ENCODE results near the gene GAD1. TPM values are rescaled to one million over a fixed set of nuclear protein-coding genes. Genes with fewer than 3 reads are reported as not detected.

Gene GAD1
- polyA plus RNA-seq (ENCODE audit: insufficient read length in 10 of 10), result 1 to 10 TPM in 2 of 10 donors, under 1 TPM in 8; 0.28 to 2.8 (median 0.79) TPM
- long read RNA-seq, donor 1, result 0 reads
- long read RNA-seq, donor 2, result 0 reads
- long read RNA-seq, donor 3, result 0 reads
- long read RNA-seq, donor 4, result 0 reads
- long read RNA-seq, donor 5, result 0 reads
- long read RNA-seq, donor 6, result 0 reads
- long read RNA-seq, donor 7, result 0 reads
- long read RNA-seq, donor 8, result 0 reads
- long read RNA-seq, donor 9, result 0 reads

DNA sequence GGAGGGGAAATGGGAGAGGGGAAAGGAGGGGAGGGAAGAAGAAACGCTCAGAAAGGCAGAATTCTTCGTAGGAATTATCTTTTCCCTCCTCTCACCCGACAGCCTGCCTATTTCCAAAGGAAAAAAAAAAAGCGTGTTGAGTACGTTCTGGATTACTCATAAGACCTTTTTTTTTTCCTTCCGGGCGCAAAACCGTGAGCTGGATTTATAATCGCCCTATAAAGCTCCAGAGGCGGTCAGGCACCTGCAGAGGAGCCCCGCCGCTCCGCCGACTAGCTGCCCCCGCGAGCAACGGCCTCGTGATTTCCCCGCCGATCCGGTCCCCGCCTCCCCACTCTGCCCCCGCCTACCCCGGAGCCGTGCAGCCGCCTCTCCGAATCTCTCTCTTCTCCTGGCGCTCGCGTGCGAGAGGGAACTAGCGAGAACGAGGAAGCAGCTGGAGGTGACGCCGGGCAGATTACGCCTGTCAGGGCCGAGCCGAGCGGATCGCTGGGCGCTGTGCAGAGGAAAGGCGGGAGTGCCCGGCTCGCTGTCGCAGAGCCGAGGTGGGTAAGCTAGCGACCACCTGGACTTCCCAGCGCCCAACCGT is at the start of gene GAD1:
Gene GAD1, plus strand, starts transcription at position 384 of the 589 bp plus-strand sequence. CDS start 1,705 bp downstream, outside the sequence.
- peak in 2 of 3 donors; percentile 24 to 61 for DNase-seq

DNA sequence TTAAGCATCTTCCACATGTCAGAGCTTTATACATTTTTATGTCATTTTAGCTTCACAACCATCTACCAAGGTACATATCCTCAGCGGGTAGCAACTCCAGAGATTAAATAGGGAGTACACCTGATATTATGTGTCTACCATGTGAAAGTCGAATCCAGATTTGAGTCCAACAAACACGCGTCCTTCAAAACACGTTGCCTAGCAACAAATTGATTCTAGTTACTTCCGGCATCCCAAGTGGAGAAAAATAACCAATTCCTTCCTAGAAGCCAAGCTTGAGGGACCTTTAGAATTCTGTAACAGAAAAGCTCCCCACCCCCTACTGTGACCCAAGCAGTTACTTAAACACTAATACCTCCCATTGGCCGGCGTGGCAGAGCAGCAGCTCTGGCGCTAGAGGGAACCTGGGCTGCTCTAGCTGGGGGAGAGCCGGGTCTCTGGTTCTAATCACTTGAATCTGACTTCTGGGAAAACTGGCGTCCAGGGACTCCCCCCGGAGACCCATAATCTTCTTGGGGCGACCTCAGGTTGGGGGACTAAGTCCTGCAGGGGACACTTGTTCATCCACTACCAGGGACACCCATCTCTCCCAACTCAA is 46.6 kb upstream of the GAD1 start, which contains the start of gene ERICH2:
Gene ERICH2, plus strand, starts transcription at position 371 of the 598 bp plus-strand sequence. CDS start 304 bp downstream, outside the sequence.
- DNase-seq, result peak; percentile 31 to 54 (median 34)

DNA sequence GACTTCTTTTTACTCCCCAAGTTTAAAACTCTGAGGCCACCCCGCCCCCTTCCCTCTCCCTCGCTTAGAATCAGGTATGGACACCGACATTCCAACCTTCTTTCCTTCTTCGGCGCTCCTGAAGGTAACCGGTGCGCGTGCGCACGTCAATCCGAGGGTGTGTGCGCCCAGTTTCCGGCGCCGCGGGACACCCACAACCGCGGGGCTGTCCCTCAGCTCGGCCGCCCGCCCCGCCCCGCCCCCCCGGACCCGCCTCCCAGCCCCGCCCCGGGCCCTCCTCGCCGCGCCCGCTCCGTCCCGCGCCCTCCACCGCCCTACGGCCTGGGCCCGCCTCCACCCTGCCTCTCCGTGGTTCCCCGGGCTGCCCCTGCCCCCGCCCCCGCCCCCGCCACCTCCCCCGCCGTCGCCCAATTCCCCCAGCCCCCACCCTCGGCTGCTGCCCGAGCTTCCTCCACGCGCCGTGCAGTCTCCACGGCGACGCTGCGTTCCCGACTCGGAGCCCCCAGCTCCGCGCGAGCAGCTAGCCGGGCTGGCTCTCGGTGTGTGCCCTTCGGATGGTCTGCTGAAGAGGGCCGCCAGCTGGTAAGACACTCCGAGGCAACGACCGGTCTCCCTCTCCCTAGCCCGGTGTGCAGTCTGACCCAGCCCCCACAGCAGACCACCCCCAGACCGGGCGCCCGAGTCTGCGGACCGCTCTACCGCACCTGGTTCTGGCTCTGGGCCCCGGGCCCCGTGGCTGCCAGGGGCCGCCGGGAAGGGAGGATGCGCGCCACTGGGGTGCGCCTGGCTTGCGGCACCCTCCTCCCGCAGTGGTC is 45.9 kb upstream of the GAD1 start:
- peak; percentile 45 to 71 (median 51) for DNase-seq

DNA sequence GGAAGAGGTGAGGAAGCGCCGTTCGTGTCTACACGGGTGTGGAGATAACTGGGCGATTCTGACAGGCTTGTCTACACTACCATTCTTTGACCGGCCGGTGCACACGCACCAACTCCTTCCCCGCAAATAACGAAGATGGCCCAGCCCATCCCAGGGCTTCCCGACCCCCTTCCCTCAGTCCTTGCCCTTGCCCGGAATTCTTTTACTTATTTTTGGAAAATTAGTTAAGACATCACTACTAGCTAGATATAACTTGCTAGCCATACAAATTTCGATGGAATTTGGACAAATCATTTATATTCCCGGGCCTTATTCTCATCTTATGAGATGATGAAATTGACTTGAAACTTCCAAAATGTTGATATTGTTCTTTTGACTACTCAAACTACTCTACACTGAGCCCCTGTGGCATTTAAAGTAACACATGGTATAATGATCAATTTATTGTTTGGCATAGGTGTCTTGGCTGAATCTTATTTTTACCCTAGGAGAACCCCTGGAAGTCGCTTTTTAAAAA is 45.2 kb upstream of the GAD1 start:
- DNase-seq, result no peak

DNA sequence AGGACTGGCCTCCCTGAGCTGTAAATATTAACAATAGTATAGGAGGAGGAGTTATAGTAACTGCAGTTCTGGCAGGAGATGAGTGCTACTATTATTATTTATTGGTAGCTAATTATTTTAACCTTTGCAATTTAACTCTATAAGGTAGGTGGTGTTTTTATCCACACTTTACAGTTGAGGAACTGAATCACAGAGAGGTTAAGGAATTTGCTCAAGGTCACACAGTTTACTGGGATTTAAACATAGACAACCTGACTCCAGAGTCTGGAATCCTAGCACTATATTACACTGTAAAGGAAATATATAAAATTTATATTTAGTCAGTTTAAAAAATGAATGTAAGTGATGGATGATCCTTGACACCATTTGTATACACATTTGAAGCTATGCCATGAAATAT is 44.4 kb upstream of the GAD1 start:
- no peak for DNase-seq

DNA sequence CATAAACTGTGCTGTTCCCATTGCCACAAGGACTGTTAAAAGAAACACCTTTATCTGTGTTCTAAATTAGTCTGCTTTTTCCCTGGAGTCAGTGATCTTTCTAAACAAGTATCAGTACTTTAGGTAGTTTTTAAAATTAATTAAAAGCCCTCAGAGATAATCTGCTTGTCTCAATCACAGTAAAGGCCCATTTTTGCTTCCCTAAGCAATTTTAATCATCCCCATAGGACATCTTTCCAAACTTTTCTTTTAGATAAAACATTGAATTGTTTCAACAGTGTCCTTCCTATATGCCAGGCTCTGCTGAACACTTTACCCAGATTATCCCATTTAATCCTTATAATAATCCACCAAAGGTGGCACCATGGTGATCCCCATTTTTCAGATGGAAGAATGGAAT is 42.6 kb upstream of the GAD1 start:
- DNase-seq, result no peak

DNA sequence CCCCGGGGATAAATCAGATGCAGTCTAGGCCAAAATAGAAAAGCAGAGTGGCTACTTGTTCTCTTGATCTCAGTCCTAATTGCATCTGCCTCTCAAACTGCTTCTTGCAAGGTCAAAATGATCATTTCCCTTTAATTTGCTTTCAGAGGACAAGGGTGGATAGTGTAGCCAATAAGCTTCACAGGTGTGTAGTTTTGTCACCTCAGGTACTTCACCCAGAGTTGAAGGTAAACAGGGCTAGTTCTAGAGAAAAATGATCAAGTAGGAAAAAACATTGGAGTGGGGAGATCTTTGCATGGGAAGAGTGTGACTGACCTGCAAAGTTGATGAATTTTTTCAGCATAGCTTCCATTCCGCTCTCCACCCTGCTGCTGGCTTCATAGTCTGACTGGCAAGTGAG is 37.8 kb upstream of the GAD1 start:
- DNase-seq, result no peak

DNA sequence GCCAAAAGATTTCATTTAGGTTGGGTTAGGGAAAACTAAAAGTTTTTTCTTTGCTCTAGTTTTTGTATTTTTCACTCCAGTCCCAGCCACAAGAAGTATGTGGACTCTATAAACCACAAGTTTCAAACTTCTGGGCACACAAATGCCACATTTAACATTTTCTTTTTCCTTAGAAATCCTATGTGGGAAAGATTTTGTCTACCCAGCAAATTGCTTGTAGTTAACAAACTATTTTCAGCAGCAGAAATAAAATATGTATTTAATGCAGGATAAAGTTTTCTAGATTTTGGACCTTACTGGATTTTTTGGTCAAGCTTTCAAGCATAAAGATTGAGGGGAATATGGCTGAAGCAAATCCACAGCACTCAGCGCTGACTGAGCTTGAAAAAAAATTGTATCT is 37.4 kb upstream of the GAD1 start:
- no peak for DNase-seq

DNA sequence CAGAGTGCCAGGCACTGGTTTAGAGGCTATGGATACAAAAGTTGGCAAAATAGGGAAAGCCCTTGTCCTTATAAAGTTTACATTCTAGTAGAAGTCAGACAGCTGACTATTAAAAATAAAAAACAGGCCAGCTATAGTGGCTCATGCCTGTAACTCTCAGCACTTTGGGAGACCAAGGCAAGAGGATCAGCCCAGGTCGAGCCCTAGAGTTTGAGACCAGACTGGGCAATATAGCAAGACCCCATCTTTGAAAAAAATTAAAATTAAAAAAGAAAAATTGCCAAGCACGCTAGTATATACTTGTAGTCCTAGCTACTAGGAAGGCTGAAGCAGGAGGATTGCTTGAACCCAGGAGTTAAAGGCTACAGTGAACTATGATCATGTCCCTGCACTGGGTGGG is 34.0 kb upstream of the GAD1 start:
- DNase-seq, result no peak

DNA sequence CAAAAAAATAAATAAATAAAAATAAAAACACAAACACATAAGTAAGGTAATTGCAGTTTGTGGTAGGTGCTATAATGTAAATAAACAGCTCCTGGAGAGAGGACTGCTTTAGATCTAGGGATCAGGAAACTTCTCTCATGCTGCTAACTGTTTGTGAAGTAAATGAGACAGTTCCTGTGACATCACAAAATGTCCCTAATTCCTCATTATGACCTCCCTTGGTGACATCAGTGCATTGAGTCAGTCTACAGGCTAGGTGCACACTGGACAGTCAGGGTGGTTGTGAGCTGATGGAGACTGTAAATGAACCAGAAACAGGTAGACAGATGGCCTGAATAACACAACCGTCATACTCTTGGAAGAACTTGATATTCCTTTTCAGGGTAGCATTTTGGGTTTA is 33.1 kb upstream of the GAD1 start:
- no peak for DNase-seq

DNA sequence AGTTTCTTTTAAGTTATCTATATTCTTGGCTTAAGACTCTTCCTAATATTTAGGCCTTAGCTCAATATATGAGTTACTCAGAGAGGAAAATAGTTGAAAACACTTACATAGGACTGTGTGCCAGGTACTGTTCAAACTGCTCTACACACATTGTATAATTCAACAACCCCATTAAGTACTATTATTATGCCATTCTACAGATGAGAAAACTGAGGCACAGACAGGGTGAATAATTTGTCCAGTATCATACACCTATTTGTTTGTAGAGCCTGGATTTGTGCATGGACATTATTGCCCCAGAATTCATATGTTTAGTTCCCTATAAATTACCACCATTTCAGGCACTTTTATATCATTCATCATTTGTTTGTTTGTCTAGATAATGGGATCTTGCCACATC is 17.7 kb upstream of the GAD1 start:
- DNase-seq, result no peak

DNA sequence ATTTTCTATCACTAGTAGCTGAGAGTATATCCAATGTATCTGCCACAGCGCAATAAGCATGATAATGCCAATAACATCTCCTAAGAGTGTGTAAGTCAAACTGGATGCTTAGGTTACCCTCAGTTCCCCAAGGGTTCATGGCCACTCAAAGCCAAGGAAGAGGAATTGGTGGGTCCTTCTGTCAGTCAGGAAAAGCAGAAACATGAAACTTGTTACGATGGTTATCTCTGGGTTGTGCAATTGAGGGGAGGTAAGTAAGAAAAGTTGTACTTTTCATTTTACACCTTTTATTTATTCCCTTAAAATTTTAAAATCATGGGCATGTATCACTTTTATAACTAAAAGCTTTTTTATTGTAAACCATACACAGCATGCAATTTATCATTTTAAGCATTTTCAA is 10.1 kb upstream of the GAD1 start:
- DNase-seq, result no peak

DNA sequence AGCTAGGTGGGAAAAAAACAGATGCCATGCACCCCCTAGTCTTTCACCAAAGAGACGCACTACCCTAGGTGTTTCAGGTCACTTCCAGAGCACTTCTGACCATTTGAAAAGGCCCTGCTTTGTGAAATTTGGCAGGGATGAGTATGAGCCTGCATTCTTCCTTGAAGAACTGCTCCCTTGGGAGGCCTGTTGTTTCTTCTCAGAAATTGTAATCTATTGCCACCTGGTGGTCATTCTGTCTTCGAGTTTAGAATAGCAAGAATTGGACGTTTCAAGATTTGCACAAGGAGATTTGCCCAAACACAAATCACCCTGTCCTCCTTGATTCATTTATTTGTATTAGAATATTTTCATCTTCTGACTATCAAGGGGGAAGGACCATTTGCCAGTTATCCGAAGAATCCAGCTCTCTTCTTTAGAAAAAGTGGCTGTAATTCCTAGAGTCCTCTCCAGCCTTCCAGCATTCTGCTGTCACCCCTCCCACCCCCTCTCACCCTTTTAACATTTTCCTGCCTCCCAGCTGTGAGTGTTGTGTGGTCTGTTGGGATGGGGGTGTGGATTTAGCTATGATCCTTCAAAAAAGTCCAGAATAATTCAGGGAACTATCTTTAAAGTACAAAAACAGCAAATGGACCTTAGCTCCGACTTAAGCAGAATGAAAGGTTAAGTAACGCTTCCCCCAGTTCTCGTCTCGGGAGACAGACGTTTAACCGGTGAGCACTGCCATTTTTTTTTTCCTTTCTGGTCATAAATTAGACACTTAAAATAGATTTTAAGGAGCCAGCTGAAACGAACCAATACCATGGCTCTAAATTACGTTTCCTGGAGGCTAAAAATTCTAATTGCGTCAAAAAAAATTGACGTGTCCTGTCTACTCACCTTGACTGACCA is 3.7 kb upstream of the GAD1 start:
- DNase-seq, result peak; percentile 80 to 87 (median 82)

DNA sequence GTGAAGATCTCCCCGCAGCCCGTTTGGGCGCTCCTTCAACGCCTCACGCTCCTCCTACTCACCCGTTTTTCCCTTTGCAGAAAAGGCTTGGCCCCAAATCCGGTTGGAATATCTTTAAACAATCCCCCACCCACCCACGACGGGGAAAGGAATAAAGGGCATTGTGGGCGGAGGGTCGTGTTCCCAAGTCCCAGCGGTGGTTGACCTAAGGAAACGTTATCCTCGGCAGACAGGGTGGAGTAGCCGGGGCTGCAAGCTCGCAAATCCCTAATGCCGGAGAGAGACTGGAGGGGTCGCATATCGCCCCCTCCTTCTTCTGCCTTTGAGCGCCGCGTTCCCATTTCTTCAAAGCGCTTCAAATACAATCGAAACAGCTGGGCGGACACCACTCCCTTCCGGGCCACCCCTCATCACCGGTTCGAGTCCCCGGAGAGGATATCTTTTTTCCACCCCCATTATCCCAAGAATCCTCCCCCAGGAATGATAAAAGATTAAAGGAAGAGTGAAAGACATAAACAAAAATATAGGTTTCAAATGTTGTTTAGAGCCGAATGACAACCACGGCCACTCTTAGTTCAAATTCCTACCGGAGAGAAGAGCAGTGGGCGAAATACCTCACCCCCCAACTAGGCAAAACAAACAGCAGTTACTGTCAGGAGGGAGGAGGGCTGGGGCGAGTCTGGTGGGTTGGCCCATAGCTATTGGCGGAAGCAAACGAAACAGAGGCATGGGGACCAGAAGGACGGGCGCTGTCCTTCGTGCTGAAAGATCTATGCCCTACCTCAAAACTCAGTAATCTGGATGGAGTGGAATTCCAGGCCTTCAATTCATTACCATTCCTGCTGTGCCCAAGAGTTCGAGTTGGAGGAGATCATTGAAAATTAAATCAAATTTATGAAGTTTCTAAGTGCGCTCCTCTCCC is 2.8 kb upstream of the GAD1 start:
- peak; percentile 43 to 79 (median 68) for DNase-seq

DNA sequence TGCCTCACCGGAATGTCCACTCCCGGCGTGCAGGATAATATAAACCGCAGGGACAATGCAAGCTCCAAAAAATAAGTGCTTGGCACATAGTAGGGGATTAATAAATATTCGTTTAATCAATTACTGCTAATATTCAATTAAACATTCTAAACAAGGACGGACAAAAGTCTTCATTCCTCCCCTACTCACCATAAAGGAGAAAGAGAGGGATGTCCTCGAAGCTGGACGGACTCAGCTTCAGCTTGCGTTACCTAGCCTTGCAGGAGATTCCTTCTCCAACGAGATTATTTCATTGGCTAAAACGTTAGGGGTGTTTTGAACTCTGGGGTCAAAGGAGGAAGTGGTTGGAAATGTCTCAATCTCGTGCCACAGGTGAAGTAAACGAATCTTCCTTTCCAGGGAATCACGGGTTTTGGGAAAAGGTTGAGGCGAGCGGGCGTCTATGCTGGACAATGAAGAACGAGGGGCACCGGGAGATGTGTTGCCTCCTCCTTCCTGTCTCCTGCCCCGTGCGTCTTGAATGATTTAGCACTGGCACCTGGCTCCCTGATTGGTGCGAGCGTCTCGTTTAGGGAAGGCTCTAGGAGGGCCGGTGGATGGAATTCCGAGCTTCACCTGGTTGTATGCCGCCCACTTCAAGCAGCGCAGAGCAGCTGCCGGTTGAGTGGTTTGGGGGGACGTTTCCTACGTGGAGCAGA is 2.0 kb upstream of the GAD1 start:
- no peak for DNase-seq

DNA sequence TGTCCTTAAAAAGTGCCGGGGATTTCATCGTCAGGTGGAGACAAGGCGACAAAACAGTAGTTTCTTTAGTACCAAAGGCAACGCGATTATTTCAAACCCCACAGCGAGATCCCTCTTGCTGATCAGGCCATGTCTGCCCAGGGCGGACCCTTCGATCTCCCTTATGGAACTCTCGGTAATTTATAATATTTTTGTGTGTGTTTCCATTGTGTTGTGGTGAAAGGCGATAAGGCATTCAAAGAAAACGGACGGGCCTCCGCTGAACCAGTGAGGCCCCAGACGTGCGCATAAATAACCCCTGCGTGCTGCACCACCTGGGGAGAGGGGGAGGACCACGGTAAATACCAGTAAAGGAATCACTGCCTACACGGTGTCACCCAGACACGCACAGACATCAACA is 1.4 kb upstream of the GAD1 start:
- no peak for DNase-seq

DNA sequence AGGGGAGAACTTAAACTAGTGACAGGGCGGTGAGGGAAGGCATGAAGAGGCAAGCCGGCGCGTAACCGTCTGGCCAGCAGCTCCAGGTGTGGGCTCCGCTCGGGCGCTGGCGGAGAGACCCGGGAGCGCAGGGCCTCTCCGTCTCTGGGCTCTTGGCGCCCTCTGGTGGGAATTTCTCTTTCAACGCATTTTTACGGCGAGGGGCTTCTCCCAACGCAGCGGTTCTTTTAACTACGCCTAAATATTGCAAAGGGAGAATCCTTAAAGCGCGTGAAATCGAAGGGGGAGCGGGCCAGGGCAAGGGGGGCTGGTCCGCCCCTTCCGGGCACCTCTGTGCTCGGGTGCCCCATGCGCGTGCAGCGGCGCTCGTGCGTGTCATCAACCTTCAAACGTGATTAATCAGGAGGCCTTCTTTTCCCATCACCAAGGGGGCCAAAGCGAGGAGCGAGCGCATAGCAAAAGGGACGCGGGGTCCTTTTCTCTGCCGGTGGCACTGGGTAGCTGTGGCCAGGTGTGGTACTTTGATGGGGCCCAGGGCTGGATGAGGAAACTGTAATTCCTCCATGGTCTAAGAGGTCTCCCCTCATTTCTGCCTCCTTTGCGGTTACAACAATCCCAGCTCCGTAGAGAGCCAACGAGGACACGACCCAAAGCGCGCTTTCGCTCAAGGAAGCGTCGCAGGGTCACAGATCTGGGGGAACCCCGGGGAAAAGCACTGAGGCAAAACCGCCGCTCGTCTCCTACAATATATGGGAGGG is 762 bp upstream of the GAD1 start:
- DNase-seq, result peak; percentile 28 to 73 (median 55)

All from muscle of back (tissue), 13 donors.